ENCODE measurements around the gene PURA. TPM values are rescaled to one million over a fixed set of nuclear protein-coding genes. Genes with fewer than 3 reads are reported as not detected.

The PURA gene
- total RNA-seq, 1 experiment from 2014 or later, result 16.9 TPM

DNA sequence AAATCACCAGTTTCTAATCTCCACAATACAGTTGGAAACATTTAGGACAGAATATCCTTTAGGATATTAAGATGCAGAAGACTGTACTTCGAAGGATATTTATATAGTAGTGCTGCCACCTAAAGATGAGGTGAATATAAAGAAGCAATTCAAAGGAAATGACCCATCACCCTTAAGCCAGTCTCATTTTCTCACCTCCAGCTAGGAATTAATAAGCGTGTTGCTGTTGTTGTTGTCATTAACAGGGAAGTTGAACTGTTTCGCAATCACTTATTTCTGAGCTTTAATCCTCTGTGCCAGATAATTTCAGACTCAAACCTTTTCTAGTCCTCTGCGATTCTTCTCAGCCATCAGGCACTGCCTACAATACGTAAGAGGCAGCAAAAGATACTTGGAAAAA, 7.8 kb upstream of the PURA start:
- Histone ChIP-seq H3K9me3 (ENCODE audit: control insufficient read depth, insufficient read depth, low read depth, low read length) (no peaks in the 10 kb centered on the region), H3K27me3 (ENCODE audit: control insufficient read depth, insufficient read depth, low read length) (no peaks in the 10 kb centered on the region), H3K4me3 (ENCODE audit: low read depth in 2 of 2, low read length in 2 of 2) (no peak overlapping the region), H3K27ac (ENCODE audit: low read length) (peak overlapping the region; percentile 94; the same call in 1 of the 2 replicates), H3K4me1 (ENCODE audit: control insufficient read depth, insufficient read depth, low read length) (peaks cover 28% of the 10 kb centered on the region), H3K36me3 (ENCODE audit: control insufficient read depth, insufficient read depth, low read length) (no peaks in the 10 kb centered on the region; the same call in 1 of the 2 replicates)
- ChIA-PET POLR2A (interaction anchor here (0.6 kb wide), 1 partner anchor 10 kb away, joined by 4 read pairs; no protein-coding TSS in a partner anchor), CTCF (no interaction called here)
- in situ Hi-C loops (cut with HindIII; ENCODE audit: low pct_unique_long_range_greater_than_20kb, low sequenced_read_pairs), result no loop called here
- TSS peak; percentile 80 for BruUV-seq (replicated peaks)
- no peak for DNase-seq (ENCODE audit: low read depth, low spot score)
- no peak for TF ChIP-seq SIN3A (IDR thresholded peaks at IDR 0.05; ENCODE audit: borderline replicate concordance, insufficient read depth, low read depth, low read length)
- TF ChIP-seq, protein P1, sequence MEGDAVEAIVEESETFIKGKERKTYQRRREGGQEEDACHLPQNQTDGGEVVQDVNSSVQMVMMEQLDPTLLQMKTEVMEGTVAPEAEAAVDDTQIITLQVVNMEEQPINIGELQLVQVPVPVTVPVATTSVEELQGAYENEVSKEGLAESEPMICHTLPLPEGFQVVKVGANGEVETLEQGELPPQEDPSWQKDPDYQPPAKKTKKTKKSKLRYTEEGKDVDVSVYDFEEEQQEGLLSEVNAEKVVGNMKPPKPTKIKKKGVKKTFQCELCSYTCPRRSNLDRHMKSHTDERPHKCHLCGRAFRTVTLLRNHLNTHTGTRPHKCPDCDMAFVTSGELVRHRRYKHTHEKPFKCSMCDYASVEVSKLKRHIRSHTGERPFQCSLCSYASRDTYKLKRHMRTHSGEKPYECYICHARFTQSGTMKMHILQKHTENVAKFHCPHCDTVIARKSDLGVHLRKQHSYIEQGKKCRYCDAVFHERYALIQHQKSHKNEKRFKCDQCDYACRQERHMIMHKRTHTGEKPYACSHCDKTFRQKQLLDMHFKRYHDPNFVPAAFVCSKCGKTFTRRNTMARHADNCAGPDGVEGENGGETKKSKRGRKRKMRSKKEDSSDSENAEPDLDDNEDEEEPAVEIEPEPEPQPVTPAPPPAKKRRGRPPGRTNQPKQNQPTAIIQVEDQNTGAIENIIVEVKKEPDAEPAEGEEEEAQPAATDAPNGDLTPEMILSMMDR (IDR thresholded peaks at IDR 0.05), result peak; percentile 42; the same call in 1 of the 2 replicates
- no peak for TF ChIP-seq TCF7L2 (IDR thresholded peaks at IDR 0.05; ENCODE audit: low read depth, low read length)
- TF ChIP-seq, protein P2, sequence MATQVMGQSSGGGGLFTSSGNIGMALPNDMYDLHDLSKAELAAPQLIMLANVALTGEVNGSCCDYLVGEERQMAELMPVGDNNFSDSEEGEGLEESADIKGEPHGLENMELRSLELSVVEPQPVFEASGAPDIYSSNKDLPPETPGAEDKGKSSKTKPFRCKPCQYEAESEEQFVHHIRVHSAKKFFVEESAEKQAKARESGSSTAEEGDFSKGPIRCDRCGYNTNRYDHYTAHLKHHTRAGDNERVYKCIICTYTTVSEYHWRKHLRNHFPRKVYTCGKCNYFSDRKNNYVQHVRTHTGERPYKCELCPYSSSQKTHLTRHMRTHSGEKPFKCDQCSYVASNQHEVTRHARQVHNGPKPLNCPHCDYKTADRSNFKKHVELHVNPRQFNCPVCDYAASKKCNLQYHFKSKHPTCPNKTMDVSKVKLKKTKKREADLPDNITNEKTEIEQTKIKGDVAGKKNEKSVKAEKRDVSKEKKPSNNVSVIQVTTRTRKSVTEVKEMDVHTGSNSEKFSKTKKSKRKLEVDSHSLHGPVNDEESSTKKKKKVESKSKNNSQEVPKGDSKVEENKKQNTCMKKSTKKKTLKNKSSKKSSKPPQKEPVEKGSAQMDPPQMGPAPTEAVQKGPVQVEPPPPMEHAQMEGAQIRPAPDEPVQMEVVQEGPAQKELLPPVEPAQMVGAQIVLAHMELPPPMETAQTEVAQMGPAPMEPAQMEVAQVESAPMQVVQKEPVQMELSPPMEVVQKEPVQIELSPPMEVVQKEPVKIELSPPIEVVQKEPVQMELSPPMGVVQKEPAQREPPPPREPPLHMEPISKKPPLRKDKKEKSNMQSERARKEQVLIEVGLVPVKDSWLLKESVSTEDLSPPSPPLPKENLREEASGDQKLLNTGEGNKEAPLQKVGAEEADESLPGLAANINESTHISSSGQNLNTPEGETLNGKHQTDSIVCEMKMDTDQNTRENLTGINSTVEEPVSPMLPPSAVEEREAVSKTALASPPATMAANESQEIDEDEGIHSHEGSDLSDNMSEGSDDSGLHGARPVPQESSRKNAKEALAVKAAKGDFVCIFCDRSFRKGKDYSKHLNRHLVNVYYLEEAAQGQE (IDR thresholded peaks at IDR 0.05; ENCODE audit: insufficient read depth in 1 of 2, low read depth in 2 of 2, low read length in 1 of 2), result no peak
- no peak for TF ChIP-seq POLR2AphosphoS5 (IDR thresholded peaks at IDR 0.05; ENCODE audit: low read depth, low read length)
- intact Hi-C loops (cut with micrococcal nuclease; ENCODE audit: unreplicated experiment), result no loop called here
- ATAC-seq, result no peak

DNA sequence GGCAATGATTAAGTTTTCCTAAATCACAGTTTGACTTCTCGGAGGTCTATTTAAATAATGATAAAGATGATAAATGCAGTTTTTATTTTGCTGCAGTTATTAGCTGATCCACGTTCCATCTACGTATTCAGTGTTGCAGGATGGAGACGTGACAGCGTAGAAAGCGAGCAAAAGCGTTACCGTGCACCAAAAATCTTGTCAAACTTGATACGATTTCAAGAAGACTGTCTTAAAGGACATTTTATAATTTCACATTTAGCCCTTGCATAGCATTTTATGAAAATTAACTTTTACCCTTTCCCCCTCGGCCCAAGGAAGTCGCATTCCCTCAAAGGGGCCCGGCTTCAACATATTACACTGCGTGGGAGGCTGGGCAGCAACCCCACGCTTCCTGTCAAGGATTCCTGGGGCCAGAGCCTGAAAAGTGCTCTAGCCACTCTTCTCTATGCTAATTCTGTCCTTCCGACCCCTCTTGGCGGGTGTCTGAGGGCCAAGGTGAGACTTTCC, 7.1 kb upstream of the PURA start:
- POLR2A ChIA-PET, result interaction anchor here (0.5 to 0.7 kb wide), 4 partner anchors 11 to 182 kb away, joined by 3 to 6 read pairs (median 4); no protein-coding TSS in a partner anchor
- CTCF ChIA-PET, result interaction anchor here (0.6 kb wide), 1 partner anchor 1867 kb away, joined by 8 read pairs; no protein-coding TSS in a partner anchor

More for the DNA sequence above, 7.1 kb upstream of the PURA start:
- in situ Hi-C loops (cut with HindIII; ENCODE audit: low pct_unique_long_range_greater_than_20kb, low sequenced_read_pairs) (no loop called here), intact Hi-C loops (cut with micrococcal nuclease; ENCODE audit: unreplicated experiment) (no loop called here)
- DNase-seq (ENCODE audit: low read depth, low spot score) (no peak), ATAC-seq (no peak)
- H3K9me3 ChIP-seq (ENCODE audit: control insufficient read depth, insufficient read depth, low read depth, low read length), result no peaks in the 10 kb centered on the region
- H3K27ac ChIP-seq (ENCODE audit: low read length), result peak overlapping the region; percentile 94
- no peaks in the 10 kb centered on the region; the same call in 1 of the 2 replicates for H3K36me3 ChIP-seq (ENCODE audit: control insufficient read depth, insufficient read depth, low read length)
- H3K27me3 ChIP-seq (ENCODE audit: control insufficient read depth, insufficient read depth, low read length), result no peaks in the 10 kb centered on the region
- TF ChIP-seq, protein P2 (IDR thresholded peaks at IDR 0.05; ENCODE audit: insufficient read depth in 1 of 2, low read depth in 2 of 2, low read length in 1 of 2), result no peak
- TF ChIP-seq, protein P1 (IDR thresholded peaks at IDR 0.05), result no peak
- no peak for TF ChIP-seq TCF7L2 (IDR thresholded peaks at IDR 0.05; ENCODE audit: low read depth, low read length)
- TF ChIP-seq SIN3A (IDR thresholded peaks at IDR 0.05; ENCODE audit: borderline replicate concordance, insufficient read depth, low read depth, low read length), result no peak
- TF ChIP-seq POLR2AphosphoS5 (IDR thresholded peaks at IDR 0.05; ENCODE audit: low read depth, low read length), result no peak
- no TSS peak for BruUV-seq (replicated peaks)
- peak overlapping the region; percentile 87 to 93 for H3K4me3 ChIP-seq (ENCODE audit: low read depth in 2 of 2, low read length in 2 of 2)
- peaks cover 34% of the 10 kb centered on the region for H3K4me1 ChIP-seq (ENCODE audit: control insufficient read depth, insufficient read depth, low read length)

Data from Panc1 (cell line).